OCI-LY3 (cell line): ENCODE measurements around the gene SCUBE1.

ENCODE experiments used
- H2AFZ ChIP-seq: fragments of 200-600, 300-600 bp; shearing (Covaris generic); 2 replicates; pipeline ENCODE4 v1.6.0; 2014; ENCODE audit warnings: antibody characterized with exemption, low read depth, low read length
- H3K27ac ChIP-seq: fragments of 200-600, 300-600 bp; sonication (generic); 2 replicates; pipeline ENCODE4 v1.5.1; 2014; ENCODE audit warnings: mild to moderate bottlenecking, low read length, moderate library complexity, mixed read lengths
- H3K27me3 ChIP-seq: fragments of 200-600, 300-600 bp; sonication (generic); 2 replicates; pipeline ENCODE4 v1.6.1; 2014; ENCODE audit warnings: low read depth, low read length, mixed read lengths
- H3K36me3 ChIP-seq: fragments of 200-600, 300-600 bp; sonication (generic); replicated peaks from 2 replicates; pipeline ENCODE3; 2014; ENCODE audit warnings: low read depth, low read length, mixed read lengths
- H3K4me1 ChIP-seq: fragments of 300-600, 200-600 bp; sonication (generic); 2 replicates; pipeline ENCODE4 v1.6.1; 2014; ENCODE audit warnings: low read length, mixed read lengths
- H3K4me2 ChIP-seq: fragments of 200-600, 300-600 bp; sonication (generic); 2 replicates; pipeline ENCODE4 v1.6.1; 2014; ENCODE audit warnings: low read length, mixed read lengths
- H3K4me3 ChIP-seq: fragments of 300-600, 200-600 bp; sonication (generic); 2 replicates; pipeline ENCODE4 v1.5.1; 2014; ENCODE audit warnings: antibody characterized with exemption, mild to moderate bottlenecking, low read length, moderate library complexity
- H3K79me2 ChIP-seq: fragments of 300-600, 200-600 bp; shearing (Covaris generic); 2 replicates; pipeline ENCODE4 v1.6.1; 2014; ENCODE audit warnings: mild to moderate bottlenecking, low read length, mixed read lengths
- H3K9ac ChIP-seq: fragments of 300-600, 200-600 bp; shearing (Covaris generic); 2 replicates; pipeline ENCODE4 v1.6.0; 2014; ENCODE audit warnings: mild to moderate bottlenecking, low read length, moderate library complexity
- H3K9me3 ChIP-seq: fragments of 200-600, 300-600 bp; shearing (Covaris generic); 2 replicates; pipeline ENCODE4 v1.6.1; 2014; ENCODE audit warnings: low read length, mixed read lengths; ENCODE audit not compliant: insufficient read depth
- H4K20me1 ChIP-seq: fragments of 200-600, 300-600 bp; sonication (generic); 2 replicates; pipeline ENCODE4 v1.6.1; 2016; ENCODE audit warnings: low read length, mixed read lengths; ENCODE audit not compliant: insufficient read depth
- EZH2phosphoT487 ChIP-seq: fragments of 200-600 bp; shearing (Covaris generic); IDR thresholded peaks from 2 replicates; pipeline ENCODE4 v1.6.1; 2018; ENCODE audit warnings: antibody characterized with exemption, mixed run types, low read depth
- TF ChIP-seq, protein P1 (sequence below): fragments of 200-600, 300-600 bp; sonication (generic); IDR thresholded peaks from 2 replicates; pipeline ENCODE4 v1.5.1; 2014; ENCODE audit warnings: antibody characterized with exemption, low read length, low read depth

Gene SCUBE1

DNA sequence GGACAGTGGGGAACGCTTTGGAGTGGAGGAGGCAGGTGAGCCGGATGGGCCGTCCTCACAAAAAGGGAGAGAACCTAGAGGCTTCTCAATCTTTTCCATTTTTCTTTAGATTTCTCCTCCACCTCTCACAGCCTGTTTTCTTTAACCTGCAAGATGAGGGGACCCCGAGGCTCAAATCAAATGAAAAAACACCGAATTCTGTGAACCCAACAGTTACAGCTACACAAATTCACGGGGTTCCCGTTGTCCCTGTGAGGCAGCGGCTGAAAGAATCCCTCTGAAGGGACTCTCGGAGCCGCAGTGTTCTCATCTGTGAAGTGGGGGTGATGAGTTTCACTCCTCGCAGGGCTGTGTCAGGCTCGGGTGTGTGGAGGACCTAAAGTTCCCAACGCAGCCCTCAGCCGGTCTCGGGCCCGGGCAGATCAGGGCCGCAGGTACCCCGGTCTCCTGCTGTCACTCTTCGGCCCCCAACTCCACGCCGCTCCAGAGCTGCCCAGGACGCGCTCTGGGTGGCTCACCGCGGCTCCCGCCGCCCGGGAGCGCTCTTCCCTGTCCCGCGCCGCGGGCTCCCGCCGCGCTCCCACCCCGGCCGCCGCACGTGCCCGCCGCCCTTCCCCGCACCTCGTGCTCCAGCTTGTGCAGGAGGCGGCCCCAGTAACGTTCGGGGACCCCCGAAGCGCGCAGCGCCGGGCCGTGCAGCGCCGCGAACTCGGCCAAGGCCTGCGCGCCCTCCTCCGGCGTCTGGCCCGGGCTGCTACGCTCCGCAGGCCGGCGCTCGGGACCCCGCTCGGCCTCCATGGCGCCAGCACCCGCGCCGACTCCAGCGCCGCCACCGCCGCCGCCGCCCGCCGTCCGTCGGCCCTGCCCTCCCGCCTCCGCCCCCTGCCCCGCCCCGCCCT is 156.7 kb downstream of the SCUBE1 start, which contains the start of gene TTLL12:
Gene TTLL12 (minus strand): TSS at position 863 of the 899 bp plus-strand sequence. CDS start 65 bp downstream, at position 798.
- H3K4me2 ChIP-seq, result peak within 1 kb of the TSS; percentile 91
- peak within 1 kb of the TSS; percentile 82 for H3K27ac ChIP-seq
- peaks cover 45% of the 10 kb centered on the region for H3K79me2 ChIP-seq
- H3K9ac ChIP-seq, result peak within 1 kb of the TSS; percentile 93
- TF ChIP-seq, protein P1, sequence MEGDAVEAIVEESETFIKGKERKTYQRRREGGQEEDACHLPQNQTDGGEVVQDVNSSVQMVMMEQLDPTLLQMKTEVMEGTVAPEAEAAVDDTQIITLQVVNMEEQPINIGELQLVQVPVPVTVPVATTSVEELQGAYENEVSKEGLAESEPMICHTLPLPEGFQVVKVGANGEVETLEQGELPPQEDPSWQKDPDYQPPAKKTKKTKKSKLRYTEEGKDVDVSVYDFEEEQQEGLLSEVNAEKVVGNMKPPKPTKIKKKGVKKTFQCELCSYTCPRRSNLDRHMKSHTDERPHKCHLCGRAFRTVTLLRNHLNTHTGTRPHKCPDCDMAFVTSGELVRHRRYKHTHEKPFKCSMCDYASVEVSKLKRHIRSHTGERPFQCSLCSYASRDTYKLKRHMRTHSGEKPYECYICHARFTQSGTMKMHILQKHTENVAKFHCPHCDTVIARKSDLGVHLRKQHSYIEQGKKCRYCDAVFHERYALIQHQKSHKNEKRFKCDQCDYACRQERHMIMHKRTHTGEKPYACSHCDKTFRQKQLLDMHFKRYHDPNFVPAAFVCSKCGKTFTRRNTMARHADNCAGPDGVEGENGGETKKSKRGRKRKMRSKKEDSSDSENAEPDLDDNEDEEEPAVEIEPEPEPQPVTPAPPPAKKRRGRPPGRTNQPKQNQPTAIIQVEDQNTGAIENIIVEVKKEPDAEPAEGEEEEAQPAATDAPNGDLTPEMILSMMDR, result no peak
- H3K4me3 ChIP-seq, result peak within 1 kb of the TSS; percentile 95
- H4K20me1 ChIP-seq, result no peaks in the 10 kb centered on the region
- peak within 1 kb of the TSS; percentile 94 for H2AFZ ChIP-seq
- H3K36me3 ChIP-seq, result peaks cover 12% of the 10 kb centered on the region
- no peaks in the 10 kb centered on the region for H3K27me3 ChIP-seq
- no peaks in the 10 kb centered on the region for H3K9me3 ChIP-seq
- H3K4me1 ChIP-seq, result peaks cover 10% of the 10 kb centered on the region

DNA sequence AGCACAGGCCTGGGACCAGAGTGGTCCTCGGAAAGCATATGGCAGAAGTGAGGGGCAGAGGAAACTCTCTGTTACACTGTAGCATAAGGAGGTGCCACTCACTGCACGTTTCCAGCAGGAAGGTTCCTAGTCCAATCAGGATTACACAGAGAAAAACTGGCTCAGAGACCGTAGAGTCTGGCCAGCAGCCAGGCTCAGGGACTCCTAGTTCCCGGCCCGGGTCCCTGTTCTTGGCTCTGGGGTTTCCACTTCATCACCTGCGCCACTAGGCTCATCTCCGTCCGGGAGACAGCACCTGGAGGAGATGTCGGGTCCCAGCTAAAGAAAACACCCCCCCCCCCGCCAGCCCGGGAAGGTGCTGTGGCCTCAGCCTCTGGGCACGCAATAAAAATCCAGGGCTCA is 157.3 kb downstream of the SCUBE1 start:
- H3K4me3 ChIP-seq, result peak overlapping the region; percentile 95
- H3K9me3 ChIP-seq, result no peaks in the 10 kb centered on the region
- no peak for TF ChIP-seq EZH2phosphoT487
- TF ChIP-seq, protein P1, result no peak
- peak overlapping the region; percentile 84 for H3K9ac ChIP-seq
- H3K4me2 ChIP-seq, result peak overlapping the region; percentile 91
- H3K27me3 ChIP-seq, result no peaks in the 10 kb centered on the region
- H3K4me1 ChIP-seq, result peaks cover 10% of the 10 kb centered on the region
- H2AFZ ChIP-seq, result no peak overlapping the region
- H3K79me2 ChIP-seq, result peaks cover 45% of the 10 kb centered on the region
- no peaks in the 10 kb centered on the region for H4K20me1 ChIP-seq
- H3K27ac ChIP-seq, result no peak overlapping the region
- peaks cover 18% of the 10 kb centered on the region for H3K36me3 ChIP-seq

DNA sequence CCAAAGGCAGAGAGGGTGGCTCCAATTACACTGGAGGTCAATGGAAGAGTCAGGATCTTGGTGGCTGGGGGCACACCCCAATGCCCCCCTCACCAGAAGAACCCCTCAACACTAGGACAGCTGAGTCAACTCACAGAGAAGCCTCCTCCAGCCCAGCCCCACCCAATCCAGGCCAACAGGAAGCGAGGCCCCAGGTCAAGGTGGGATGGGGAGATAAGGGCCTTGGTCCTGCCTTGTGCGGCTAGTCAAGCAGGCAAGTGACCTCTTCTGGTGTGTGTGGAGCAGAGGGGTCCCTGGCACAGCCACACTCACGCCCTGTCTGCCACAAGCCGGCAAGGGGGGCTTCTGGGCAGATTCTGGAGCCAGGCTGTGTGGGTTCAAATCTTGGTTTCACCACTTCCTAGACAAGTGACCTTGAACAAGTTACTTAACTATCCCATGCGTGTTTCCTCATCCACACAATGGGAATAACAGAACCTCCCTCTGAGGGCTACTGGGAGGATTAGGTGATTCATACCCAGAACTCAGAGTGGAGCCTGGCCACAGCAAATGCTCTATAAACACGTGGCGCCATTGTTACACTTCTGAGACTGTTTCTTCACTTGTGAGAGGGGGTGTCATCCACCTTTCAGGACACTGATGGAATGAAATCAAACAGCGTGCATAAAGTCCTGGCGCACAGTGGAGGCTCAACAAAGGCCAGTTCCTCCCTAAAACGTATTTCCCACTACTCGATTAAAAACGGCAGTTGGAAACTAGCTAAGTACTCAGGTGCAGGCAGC is 159.5 kb downstream of the SCUBE1 start:
- H3K4me3 ChIP-seq, result no peak overlapping the region

More for the DNA sequence above, 159.5 kb downstream of the SCUBE1 start:
- Histone ChIP-seq H3K9ac (no peak overlapping the region), H2AFZ (no peak overlapping the region), H3K4me2 (no peak overlapping the region), H3K4me1 (peaks cover 10% of the 10 kb centered on the region), H3K9me3 (no peaks in the 10 kb centered on the region), H3K79me2 (peaks cover 45% of the 10 kb centered on the region), H3K27me3 (no peaks in the 10 kb centered on the region), H4K20me1 (no peaks in the 10 kb centered on the region), H3K27ac (no peak overlapping the region), H3K36me3 (peaks cover 37% of the 10 kb centered on the region)
- TF ChIP-seq, protein P1, result no peak
- no peak for TF ChIP-seq EZH2phosphoT487
